ENCODE measurements around the gene ATRNL1.

The ATRNL1 gene

GRCh38 chr10:115933098-115933497 is 839.9 kb downstream of the ATRNL1 start:
- no peak for TF ChIP-seq CTCF (IDR thresholded peaks at IDR 0.05)
- H3K27ac ChIP-seq = no peak overlapping the region
- no peaks in the 10 kb centered on the region for H3K4me1 ChIP-seq
- no peaks in the 10 kb centered on the region for H3K27me3 ChIP-seq (ENCODE audit: control insufficient read depth, insufficient read depth, low read length)
- no peak overlapping the region for H3K9ac ChIP-seq
- H3K79me2 ChIP-seq = no peaks in the 10 kb centered on the region
- no peak overlapping the region for H2AFZ ChIP-seq
- H3K4me3 ChIP-seq (ENCODE audit: low read depth, low read length) = no peak overlapping the region
- H3K4me2 ChIP-seq (ENCODE audit: low read length) = no peak overlapping the region
- no peaks in the 10 kb centered on the region for H3K9me3 ChIP-seq (ENCODE audit: control insufficient read depth, low read length)
- H3K36me3 ChIP-seq (ENCODE audit: control insufficient read depth, insufficient read depth, low read length) = no peaks in the 10 kb centered on the region

GRCh38 chr10:115935731-115936130 is 842.6 kb downstream of the ATRNL1 start:
- Histone ChIP-seq H3K27me3 (ENCODE audit: control insufficient read depth, insufficient read depth, low read length) (no peaks in the 10 kb centered on the region), H2AFZ (no peak overlapping the region), H3K9me3 (ENCODE audit: control insufficient read depth, low read length) (no peaks in the 10 kb centered on the region), H3K4me1 (no peaks in the 10 kb centered on the region), H3K27ac (no peak overlapping the region), H3K79me2 (no peaks in the 10 kb centered on the region), H3K4me2 (ENCODE audit: low read length) (no peak overlapping the region), H3K4me3 (ENCODE audit: low read depth, low read length) (no peak overlapping the region), H3K36me3 (ENCODE audit: control insufficient read depth, insufficient read depth, low read length) (no peaks in the 10 kb centered on the region), H3K9ac (no peak overlapping the region)
- TF ChIP-seq CTCF (IDR thresholded peaks at IDR 0.05) = no peak

GRCh38 chr10:115936926-115937767 is 844.0 kb downstream of the ATRNL1 start:
- Histone ChIP-seq H3K27me3 (ENCODE audit: control insufficient read depth, insufficient read depth, low read length) (no peaks in the 10 kb centered on the region), H3K4me1 (no peaks in the 10 kb centered on the region), H3K36me3 (ENCODE audit: control insufficient read depth, insufficient read depth, low read length) (no peaks in the 10 kb centered on the region), H3K4me2 (ENCODE audit: low read length) (no peak overlapping the region), H3K9me3 (ENCODE audit: control insufficient read depth, low read length) (no peaks in the 10 kb centered on the region), H3K27ac (no peak overlapping the region), H2AFZ (no peak overlapping the region), H3K9ac (no peak overlapping the region), H3K4me3 (ENCODE audit: low read depth, low read length) (no peak overlapping the region), H3K79me2 (no peaks in the 10 kb centered on the region)
- TF ChIP-seq CTCF (IDR thresholded peaks at IDR 0.05) = no peak

DNA sequence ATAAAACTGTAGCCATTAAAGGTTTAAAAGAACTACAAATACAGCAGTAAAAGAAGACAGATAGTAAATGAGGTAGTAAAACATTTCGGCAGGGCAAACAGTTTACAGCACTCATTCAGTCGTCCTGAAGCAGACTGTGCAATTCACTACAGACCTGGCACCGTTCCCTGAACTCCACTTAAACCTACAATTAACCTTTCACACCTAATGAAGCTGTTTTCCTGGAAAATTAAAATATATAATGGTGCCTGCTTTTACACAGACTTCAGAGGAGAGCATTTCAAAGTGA is 844.5 kb downstream of the ATRNL1 start:
- H3K27ac ChIP-seq = no peak overlapping the region
- TF ChIP-seq CTCF (IDR thresholded peaks at IDR 0.05) = no peak
- no peak overlapping the region for H3K4me2 ChIP-seq (ENCODE audit: low read length)
- H3K79me2 ChIP-seq = no peaks in the 10 kb centered on the region
- H3K36me3 ChIP-seq (ENCODE audit: control insufficient read depth, insufficient read depth, low read length) = no peaks in the 10 kb centered on the region
- H3K4me3 ChIP-seq (ENCODE audit: low read depth, low read length) = no peak overlapping the region
- H3K4me1 ChIP-seq = no peaks in the 10 kb centered on the region
- H2AFZ ChIP-seq = no peak overlapping the region
- no peaks in the 10 kb centered on the region for H3K27me3 ChIP-seq (ENCODE audit: control insufficient read depth, insufficient read depth, low read length)
- H3K9me3 ChIP-seq (ENCODE audit: control insufficient read depth, low read length) = no peaks in the 10 kb centered on the region
- no peak overlapping the region for H3K9ac ChIP-seq

All from parathyroid adenoma (tissue), 2 donors.